K562 (cell line): Measurements from ENCODE around the gene COMTD1. TPM values are rescaled to one million over a fixed set of nuclear protein-coding genes. Genes with fewer than 3 reads are reported as not detected.

Experiments used
- ATF1 ChIP-seq, 2 experiments: fragments of 450-650 bp in 1 of 2; IDR thresholded peaks; 2 replicates each; pipeline ENCODE4 v1.6.1; 2016; ENCODE audit warnings: missing compliant biosample characterization in 1 of 2, missing genetic modification characterization in 1 of 2
- ATF3 ChIP-seq, 2 experiments: fragments of 450-650 bp in 1 of 2; sonication (generic) in 1 of 2; formaldehyde crosslinking in 1 of 2; IDR thresholded peaks in 1 of 2; conservative IDR thresholded peaks in 1 of 2; 2 replicates each; pipeline versions ENCODE4 v1.6.1 to v1.8.1; 2016 to 2023; ENCODE audit warnings: mild to moderate bottlenecking in 2 of 2, moderate library complexity in 2 of 2, inconsistent platforms in 1 of 2, missing genetic modification reagents in 1 of 2
- BRF2 ChIP-seq: IDR thresholded peaks from 3 replicates; pipeline ENCODE4 v1.6.1; 2011; ENCODE audit warnings: borderline replicate concordance, mild to moderate bottlenecking; ENCODE audit not compliant: insufficient read length, insufficient read depth
- CGGBP1 ChIP-seq: fragments of 250-450 bp; sonication (Bioruptor Pico); IDR thresholded peaks from 2 replicates; pipeline ENCODE4 v1.9.0; 2021; ENCODE audit warnings: mild to moderate bottlenecking
- DACH1 ChIP-seq: fragments of 450-650 bp; IDR thresholded peaks from 2 replicates; pipeline ENCODE4 v1.6.1; 2018; ENCODE audit not compliant: partially characterized antibody
- ETS2 ChIP-seq: IDR thresholded peaks from 2 replicates; pipeline ENCODE4 v1.6.1; 2016; ENCODE audit warnings: borderline replicate concordance, missing genetic modification characterization, mild to moderate bottlenecking, moderate library complexity, missing compliant biosample characterization; ENCODE audit not compliant: poor library complexity, severe bottlenecking
- EWSR1 ChIP-seq: fragments of 450-650 bp; IDR thresholded peaks from 2 replicates; pipeline ENCODE4 v1.6.1; 2018; ENCODE audit warnings: borderline replicate concordance, mild to moderate bottlenecking, low read depth, moderate library complexity; ENCODE audit not compliant: partially characterized antibody
- HBP1 ChIP-seq: fragments of 450-650 bp; formaldehyde crosslinking; IDR thresholded peaks from 2 replicates; pipeline ENCODE4 v1.4.0; 2022; ENCODE audit warnings: missing genetic modification characterization
- KAT7 ChIP-seq: sonication (generic); formaldehyde crosslinking; IDR thresholded peaks from 2 replicates; pipeline ENCODE4 v1.8.0; 2022; ENCODE audit warnings: missing genetic modification reagents, mild to moderate bottlenecking, borderline replicate concordance
- NFE2L1 ChIP-seq: fragments of 450-650 bp; IDR thresholded peaks from 2 replicates; pipeline ENCODE4 v1.6.1; 2016; ENCODE audit warnings: missing genetic modification characterization, low read depth, mild to moderate bottlenecking, missing compliant biosample characterization, moderate library complexity, borderline replicate concordance
- RBM22 ChIP-seq: fragments of 200-400 bp; formaldehyde crosslinking; IDR thresholded peaks from 2 replicates; pipeline ENCODE4 v1.6.1; 2018; ENCODE audit warnings: low read length, low read depth; ENCODE audit not compliant: poor library complexity, severe bottlenecking
- SFPQ ChIP-seq: fragments of 200-400 bp; formaldehyde crosslinking; IDR thresholded peaks from 2 replicates; pipeline ENCODE4 v1.6.1; 2017; ENCODE audit warnings: mild to moderate bottlenecking, low read depth, low read length, moderate library complexity
- TARDBP ChIP-seq: fragments of 450-650 bp; IDR thresholded peaks from 2 replicates; pipeline ENCODE4 v1.6.1; 2016
- TCFL5 ChIP-seq: fragments of 250-450 bp; sonication (Bioruptor Pico); conservative IDR thresholded peaks from 2 replicates; pipeline ENCODE4 v1.6.1; 2021; ENCODE audit warnings: mild to moderate bottlenecking, moderate library complexity, matching md5 sums
- USF2 ChIP-seq: sonication (generic); formaldehyde crosslinking; IDR thresholded peaks from 2 replicates; pipeline ENCODE4 v1.5.0; 2020; ENCODE audit warnings: missing genetic modification reagents
- ZNF253 ChIP-seq: fragments of 250-450 bp; sonication (Bioruptor Pico); conservative IDR thresholded peaks from 2 replicates; pipeline ENCODE4 v1.6.1; 2021; ENCODE audit warnings: mild to moderate bottlenecking
- ZNF274 ChIP-seq: IDR thresholded peaks from 2 replicates; pipeline ENCODE4 v1.6.1; 2011; ENCODE audit warnings: low read depth, mild to moderate bottlenecking, low read length, moderate library complexity, borderline replicate concordance
- ZNF77 ChIP-seq: fragments of 250-450 bp; sonication (Bioruptor Pico); IDR thresholded peaks from 2 replicates; pipeline ENCODE4 v1.5.0; 2020
- polyA plus RNA-seq, 8 experiments: library from polyadenylated mRNA; depleted of rRNA in 4 of 8; stranded (reverse) in 5 of 8; unstranded in 3 of 8; fragments of >200 nt; fragmentation: Nextera tagmentation in 2 of 8; fragmentation: Illumina TruSeq in 1 of 8; extraction: Ambion mirVana in 2 of 8; extraction: Trizol in 1 of 8; gene quantifications; 2 replicates each; pipeline versions ENCODE4 v1.2.1 to v1.2.3, GENCODE V29; 2011 to 2014; ENCODE audit warnings: inconsistent platforms in 1 of 8, missing spikeins in 1 of 8
- total RNA-seq, 7 experiments: library from RNA; depleted of rRNA in 6 of 7; stranded (reverse); fragments of >200 nt in 6 of 7; fragmentation: Illumina TruSeq in 2 of 7; extraction: Trizol in 2 of 7; gene quantifications; 2 replicates each; pipeline versions ENCODE4 v1.2.1 to v1.2.3, GENCODE V29; 2011 to 2021; ENCODE audit warnings: low replicate concordance in 1 of 7

The COMTD1 gene
- total and polyA plus RNA-seq, 9 of the 15 experiments (the other 6 are each of a cell fraction or from before 2014, with no cell fraction given): 0.41 to 112 (median 13.7) TPM

- TF ChIP-seq BRF2 (no peak), HBP1 (CRISPR knock-in tag) (peak; percentile 87; the same call in 1 of the 2 replicates), ETS2 (tag) (no peak), TARDBP (no peak), EWSR1 (no peak), NFE2L1 (tag) (no peak), KAT7 (CRISPR knock-in tag) (no peak), ATF3 (IDR thresholded peaks at IDR 0.05) (no peak), ATF3 (CRISPR knock-in tag; conservative IDR thresholded peaks at IDR 0.05) (no peak), TCFL5 (CRISPR knock-in tag) (no peak), CGGBP1 (CRISPR knock-in tag) (no peak), USF2 (no peak), SFPQ (no peak), ZNF77 (CRISPR knock-in tag) (0 out of 2 replicates have a peak, but pooled peaks have one; percentile 32), ZNF274 (no peak), DACH1 (no peak), ZNF253 (CRISPR knock-in tag) (peak; percentile 51; the same call in 1 of the 2 replicates), RBM22 (no peak), ATF1 (CRISPR knock-in tag; IDR thresholded peaks at IDR 0.05) (no peak), ATF1 (tag; IDR thresholded peaks at IDR 0.05) (no peak)
Observed at GRCh38 chr10:75231672-75232581, 3.8 kb downstream of the COMTD1 start (continued).
